ENCODE data around the gene RASGEF1B. TPM values are rescaled to one million over a fixed set of nuclear protein-coding genes. Genes with fewer than 3 reads are reported as not detected.

The RASGEF1B gene
- total and polyA plus RNA-seq, 2 experiments from 2014 or later = 29.1 to 53.4 TPM

DNA sequence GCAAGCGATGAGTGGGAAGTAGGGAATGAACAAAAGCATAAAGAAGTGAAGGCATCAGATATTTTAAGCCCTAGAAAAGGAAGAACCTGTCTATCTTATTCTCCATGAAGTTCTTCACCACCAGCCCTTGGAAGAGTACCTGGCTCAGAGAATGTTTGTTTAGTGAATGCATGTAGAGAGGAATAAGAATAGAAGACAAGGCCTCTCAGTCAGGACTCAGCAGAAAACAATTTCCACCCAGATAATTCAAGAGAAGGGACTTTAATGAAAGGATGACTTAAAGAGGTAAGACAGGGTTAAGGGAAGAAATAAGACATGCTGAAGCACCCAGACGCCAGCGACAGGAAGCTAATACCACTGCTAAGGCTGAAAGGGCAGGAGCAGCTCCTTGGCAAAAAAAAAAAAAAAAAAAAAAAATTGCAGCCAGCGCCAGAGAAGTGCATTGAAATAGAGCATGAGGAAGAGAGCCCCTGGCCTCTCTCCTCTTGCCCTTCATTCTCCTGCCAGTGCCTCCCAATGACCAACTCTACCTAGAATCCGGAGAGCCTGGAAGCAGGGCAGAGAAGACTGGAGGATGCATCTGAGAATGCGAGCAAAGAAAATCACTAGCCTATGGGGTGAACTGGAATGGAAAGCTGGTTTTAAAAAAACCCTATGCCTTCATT lies 47.2 kb upstream of the RASGEF1B start:
- Histone ChIP-seq H3K4me3 (no peak overlapping the region), H3K4me2 (peak overlapping the region; percentile 20), H3K79me2 (no peaks in the 10 kb centered on the region), H3K27ac (peak overlapping the region; percentile 13), H4K20me1 (ENCODE audit: insufficient read depth, poor library complexity, severe bottlenecking) (no peaks in the 10 kb centered on the region), H3K4me1 (ENCODE audit: insufficient read depth) (no peaks in the 10 kb centered on the region), H3K9me3 (ENCODE audit: low read depth) (no peaks in the 10 kb centered on the region), H3K27me3 (no peaks in the 10 kb centered on the region), H3K36me3 (replicated peaks; ENCODE audit: insufficient read depth, low read depth) (no peaks in the 10 kb centered on the region), H2AFZ (no peak overlapping the region), H3K9me2 (replicated peaks; ENCODE audit: insufficient read depth) (no peaks in the 10 kb centered on the region)
- no peak for DNase-seq (ENCODE audit: low spot score)
- TF ChIP-seq CTCF (IDR thresholded peaks at IDR 0.05; ENCODE audit: poor library complexity) (no peak), EZH2 (IDR thresholded peaks at IDR 0.05; ENCODE audit: borderline replicate concordance) (no peak), EZH2phosphoT487 (IDR thresholded peaks at IDR 0.05; ENCODE audit: low read depth, severe bottlenecking, unreplicated experiment) (no peak)
- 68% methylated on average over 6 of the region's 6 CpGs for WGBS (ENCODE audit: low lambda C conversion rate, missing lambda C conversion rate)

GRCh38 chr4:81516241-81516640 lies 44.5 kb upstream of the RASGEF1B start:
- no peaks in the 10 kb centered on the region for H3K36me3 ChIP-seq (replicated peaks; ENCODE audit: insufficient read depth, low read depth)
- no peaks in the 10 kb centered on the region for H3K27me3 ChIP-seq
- H3K4me1 ChIP-seq (ENCODE audit: insufficient read depth) = no peaks in the 10 kb centered on the region
- no peaks in the 10 kb centered on the region for H3K9me2 ChIP-seq (replicated peaks; ENCODE audit: insufficient read depth)
- no peak for DNase-seq (ENCODE audit: low spot score)
- H3K4me2 ChIP-seq = no peak overlapping the region
- 96% methylated on average over 6 of the region's 6 CpGs for whole genome bisulfite sequencing (ENCODE audit: low lambda C conversion rate, missing lambda C conversion rate)
- no peak overlapping the region for H3K4me3 ChIP-seq
- no peak overlapping the region for H3K27ac ChIP-seq
- no peak for TF ChIP-seq EZH2phosphoT487 (IDR thresholded peaks at IDR 0.05; ENCODE audit: low read depth, severe bottlenecking, unreplicated experiment)
- no peak for TF ChIP-seq CTCF (IDR thresholded peaks at IDR 0.05; ENCODE audit: poor library complexity)
- no peak for TF ChIP-seq EZH2 (IDR thresholded peaks at IDR 0.05; ENCODE audit: borderline replicate concordance)
- no peak overlapping the region for H2AFZ ChIP-seq
- H3K79me2 ChIP-seq = no peaks in the 10 kb centered on the region
- H4K20me1 ChIP-seq (ENCODE audit: insufficient read depth, poor library complexity, severe bottlenecking) = no peaks in the 10 kb centered on the region
- no peaks in the 10 kb centered on the region for H3K9me3 ChIP-seq (ENCODE audit: low read depth)

GRCh38 chr4:81512757-81513501 lies 41.2 kb upstream of the RASGEF1B start:
- Histone ChIP-seq H2AFZ (no peak overlapping the region), H3K9me3 (ENCODE audit: low read depth) (no peaks in the 10 kb centered on the region), H3K9me2 (replicated peaks; ENCODE audit: insufficient read depth) (no peaks in the 10 kb centered on the region), H3K4me1 (ENCODE audit: insufficient read depth) (no peaks in the 10 kb centered on the region), H3K36me3 (replicated peaks; ENCODE audit: insufficient read depth, low read depth) (no peaks in the 10 kb centered on the region), H3K79me2 (no peaks in the 10 kb centered on the region), H3K27me3 (no peaks in the 10 kb centered on the region), H4K20me1 (ENCODE audit: insufficient read depth, poor library complexity, severe bottlenecking) (no peaks in the 10 kb centered on the region), H3K4me3 (no peak overlapping the region), H3K27ac (no peak overlapping the region), H3K4me2 (no peak overlapping the region)
- 59% methylated on average over 4 of the region's 4 CpGs for WGBS (ENCODE audit: low lambda C conversion rate, missing lambda C conversion rate)
- no peak for DNase-seq (ENCODE audit: low spot score)
- no peak for TF ChIP-seq EZH2 (IDR thresholded peaks at IDR 0.05; ENCODE audit: borderline replicate concordance)
- TF ChIP-seq EZH2phosphoT487 (IDR thresholded peaks at IDR 0.05; ENCODE audit: low read depth, severe bottlenecking, unreplicated experiment) = no peak
- no peak for TF ChIP-seq CTCF (IDR thresholded peaks at IDR 0.05; ENCODE audit: poor library complexity)
